K562 (cell line): Measurements from ENCODE around the gene FIS1. TPM values are rescaled to one million over a fixed set of nuclear protein-coding genes. Genes with fewer than 3 reads are reported as not detected.

Experiments used
- ATAC-seq: fragments of 200-7000 bp; cut with Tn5 transposase; 3 replicates; pipeline ENCODE4 v1.9.1; 2020; ENCODE audit warnings: moderate library complexity
- BruUV-seq: library from RNA; stranded (reverse); fragments of 400-500 nt; replicated peaks from 2 replicates; lab custom pipeline; 2021; lab: Mats Ljungman, UMichigan
- CTCF ChIA-PET: fragments of 300-600 bp; formaldehyde crosslinking; extraction: SDS; loops from one replicate; lab custom pipeline; 2021; ENCODE audit warnings: low intra/inter-chr PET ratio; lab: Yijun Ruan, JAX
- POLR2A ChIA-PET: fragments of 300-600, 350-650 bp; sonication (Branson Sonifier 250); formaldehyde crosslinking; extraction: SDS; loops from one replicate; lab custom pipeline; 2021; ENCODE audit warnings: antibody characterized with exemption, inconsistent platforms; lab: Yijun Ruan, JAX
- DNase-seq, 4 experiments: peaks; one replicate each; pipeline versions ENCODE4 v3.0.0 to v3.0.0-alpha.2; 2011 to 2018; ENCODE audit warnings: low spot score in 3 of 4, mixed read lengths in 3 of 4; ENCODE audit errors: extremely low read depth in 1 of 4
- FAIRE-seq: peaks from 2 replicates; lab custom pipeline; 2011; peaks lifted over from hg19 to GRCh38; lab: Jason Lieb, UNC
- H2AFZ ChIP-seq: 2 replicates; pipeline ENCODE4 v1.6.0; 2011; ENCODE audit warnings: low read depth, low read length, control low read depth, inconsistent platforms
- H3K27ac ChIP-seq: fragments of 200-600 bp; 3 replicates; pipeline ENCODE4 v1.8.0; 2011; ENCODE audit warnings: low read depth, mild to moderate bottlenecking, control low read depth, inconsistent platforms, low read length, moderate library complexity, mixed read lengths; ENCODE audit errors: extremely low read depth
- H3K27me3 ChIP-seq, 2 experiments: fragments of 300-600 bp in 1 of 2; 2 replicates in 1 of 2; 3 replicates in 1 of 2; pipeline versions ENCODE4 v1.6.0 to v1.8.0; 2011; ENCODE audit warnings: inconsistent platforms in 2 of 2, low read length in 2 of 2, mild to moderate bottlenecking in 1 of 2, mixed read lengths in 1 of 2, moderate library complexity in 1 of 2; ENCODE audit not compliant: control insufficient read depth in 2 of 2, insufficient read depth in 2 of 2
- H3K36me3 ChIP-seq: fragments of 300-600 bp; 3 replicates; pipeline ENCODE4 v1.8.0; 2011; ENCODE audit warnings: mild to moderate bottlenecking, low read length, inconsistent platforms; ENCODE audit not compliant: control insufficient read depth, insufficient read depth
- H3K4me1 ChIP-seq, 2 experiments: fragments of 200-600 bp in 1 of 2; replicated peaks in 1 of 2; 2 replicates in 1 of 2; 3 replicates in 1 of 2; pipeline versions ENCODE4 v1.5.1 to v1.8.0; 2011; ENCODE audit warnings: inconsistent platforms in 2 of 2, low read length in 2 of 2, mild to moderate bottlenecking in 1 of 2, mixed read lengths in 1 of 2, moderate library complexity in 1 of 2; ENCODE audit not compliant: control insufficient read depth in 2 of 2, insufficient read depth in 2 of 2
- H3K4me2 ChIP-seq: 2 replicates; pipeline ENCODE4 v1.6.1; 2011; ENCODE audit warnings: low read length, control low read depth, inconsistent platforms, mixed read lengths; ENCODE audit not compliant: insufficient read depth
- H3K4me3 ChIP-seq: fragments of 200-600 bp; sonication (generic), shearing (Covaris generic); 2 replicates; pipeline ENCODE4 v1.5.1; 2016; ENCODE audit warnings: control low read depth, inconsistent platforms
- H3K79me2 ChIP-seq: fragments of 200-600 bp; 3 replicates; pipeline ENCODE4 v1.8.0; 2011; ENCODE audit warnings: low read length, inconsistent platforms; ENCODE audit not compliant: control insufficient read depth, insufficient read depth
- H3K9ac ChIP-seq, 2 experiments: 2 replicates each; pipeline versions ENCODE4 v1.6.0 to v1.6.1; 2011; ENCODE audit warnings: low read depth in 2 of 2, low read length in 2 of 2, control low read depth in 1 of 2, inconsistent platforms in 1 of 2, mild to moderate bottlenecking in 1 of 2, mixed read lengths in 1 of 2; ENCODE audit not compliant: insufficient read depth in 1 of 2
- H3K9me1 ChIP-seq: one replicate; pipeline ENCODE4 v1.6.0; 2011; ENCODE audit warnings: inconsistent platforms, mild to moderate bottlenecking, low read length, moderate library complexity; ENCODE audit not compliant: control insufficient read depth, insufficient read depth
- H3K9me3 ChIP-seq: replicated peaks from 2 replicates; pipeline ENCODE4 v1.5.1; 2011; ENCODE audit warnings: low read depth, low read length, inconsistent platforms; ENCODE audit not compliant: control insufficient read depth, insufficient read depth
- H4K20me1 ChIP-seq: replicated peaks from 2 replicates; pipeline ENCODE4 v1.6.1; 2011; ENCODE audit warnings: low read length, inconsistent platforms, mixed read lengths; ENCODE audit not compliant: control insufficient read depth, insufficient read depth
- FOXP1 ChIP-seq: sonication (generic); formaldehyde crosslinking; IDR thresholded peaks from 2 replicates; pipeline ENCODE4 v1.8.0; 2022; ENCODE audit warnings: mild to moderate bottlenecking, missing genetic modification reagents
- HDAC2 ChIP-seq: fragments of 450-650 bp; IDR thresholded peaks from 2 replicates; pipeline ENCODE4 v1.6.1; 2016; ENCODE audit warnings: mild to moderate bottlenecking
- HEY1 ChIP-seq: fragments of 250-450 bp; sonication (Bioruptor Pico); IDR thresholded peaks from 2 replicates; pipeline ENCODE4 v1.5.0; 2020; ENCODE audit warnings: mild to moderate bottlenecking, moderate library complexity, borderline replicate concordance
- HMG20B ChIP-seq: fragments of 250-450 bp; sonication (Bioruptor Pico); IDR thresholded peaks from 2 replicates; pipeline ENCODE4 v1.5.0; 2021; ENCODE audit warnings: mild to moderate bottlenecking
- HMGN3 ChIP-seq: IDR thresholded peaks from 2 replicates; pipeline ENCODE4 v1.6.1; 2011; ENCODE audit warnings: borderline replicate concordance, low read depth, mild to moderate bottlenecking, mixed read lengths, low read length; ENCODE audit not compliant: insufficient read length; ENCODE audit errors: extremely low read depth
- RBBP5 ChIP-seq: fragments of 200-600 bp; sonication (generic); IDR thresholded peaks from 2 replicates; pipeline ENCODE4 v1.6.1; 2012; ENCODE audit warnings: borderline replicate concordance, mild to moderate bottlenecking, low read length, control low read depth, inconsistent platforms; ENCODE audit not compliant: insufficient read depth, poor library complexity, severe bottlenecking
- TEAD4 ChIP-seq, 2 experiments: sonication (generic) in 1 of 2; formaldehyde crosslinking in 1 of 2; IDR thresholded peaks; 2 replicates each; pipeline versions ENCODE4 v1.6.1 to v1.8.0; 2012 to 2022; ENCODE audit warnings: borderline replicate concordance in 1 of 2, inconsistent platforms in 1 of 2, low read length in 1 of 2, mild to moderate bottlenecking in 1 of 2, missing genetic modification reagents in 1 of 2
- ZNF224 ChIP-seq: sonication (generic); formaldehyde crosslinking; IDR thresholded peaks from 2 replicates; pipeline ENCODE4 v1.8.0; 2022; ENCODE audit warnings: mild to moderate bottlenecking, missing genetic modification reagents
- ZNF316 ChIP-seq: fragments of 450-650 bp; IDR thresholded peaks from 2 replicates; pipeline ENCODE4 v1.6.1; 2016
- WGBS: fragments of 100-300 bp; shearing (Covaris generic); methylation state at CpG from one replicate; pipeline ENCODE4 v1.1.6; 2016; ENCODE audit warnings: low coverage, mixed read lengths; ENCODE audit not compliant: insufficient coverage; ENCODE audit errors: missing lambda C conversion rate; 5-methylcytosine and 5-hydroxymethylcytosine counted together
- in situ Hi-C: fragments of 300-500 bp; cut with MboI; formaldehyde crosslinking; loops from 4 replicates; pipeline ENCODE4 v1.15.0; 2018; ENCODE audit warnings: inconsistent platforms, mixed read lengths
- intact Hi-C: fragments of 100-400 bp; cut with micrococcal nuclease; formaldehyde crosslinking; loops from 2 replicates; pipeline ENCODE4 v1.14.2; 2022
- polyA plus RNA-seq, 8 experiments: library from polyadenylated mRNA; depleted of rRNA in 4 of 8; stranded (reverse) in 5 of 8; unstranded in 3 of 8; fragments of >200 nt; fragmentation: Nextera tagmentation in 2 of 8; fragmentation: Illumina TruSeq in 1 of 8; extraction: Ambion mirVana in 2 of 8; extraction: Trizol in 1 of 8; gene quantifications; 2 replicates each; pipeline versions ENCODE4 v1.2.1 to v1.2.3, GENCODE V29; 2011 to 2014; ENCODE audit warnings: inconsistent platforms in 1 of 8, missing spikeins in 1 of 8
- total RNA-seq, 7 experiments: library from RNA; depleted of rRNA in 6 of 7; stranded (reverse); fragments of >200 nt in 6 of 7; fragmentation: Illumina TruSeq in 2 of 7; extraction: Trizol in 2 of 7; gene quantifications; 2 replicates each; pipeline versions ENCODE4 v1.2.1 to v1.2.3, GENCODE V29; 2011 to 2021; ENCODE audit warnings: low replicate concordance in 1 of 7
- TF ChIP-seq, protein P1 (sequence below): fragments of 250-450 bp; sonication (Bioruptor Pico); IDR thresholded peaks from 2 replicates; pipeline ENCODE4 v1.8.0; 2022; ENCODE audit warnings: inconsistent platforms

Gene FIS1
- total and polyA plus RNA-seq, 9 of the 15 experiments (the other 6 are each of a cell fraction or from before 2014, with no cell fraction given) = 86.0 to 257 (median 144) TPM

DNA sequence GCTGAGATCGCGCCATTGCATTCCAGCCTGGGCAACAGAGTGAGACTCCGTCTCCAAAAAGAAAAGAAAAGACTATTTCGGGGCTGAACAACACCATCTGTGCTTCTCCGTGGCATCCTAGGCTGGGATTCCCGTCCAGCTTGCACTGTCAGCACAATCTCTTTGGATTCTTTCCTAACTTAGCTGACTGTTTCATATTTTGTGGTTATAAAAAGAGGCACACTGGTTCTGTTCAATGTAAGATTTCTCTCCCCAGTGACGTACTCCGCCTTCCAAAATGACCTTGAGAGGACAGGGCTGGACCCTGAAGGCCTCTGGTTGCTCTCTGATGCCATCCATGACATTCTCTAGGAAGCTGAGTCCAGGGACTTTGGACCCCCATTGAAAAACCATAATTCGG lies 18.2 kb downstream of the FIS1 start (continued):
- TF ChIP-seq ZNF316 (peak; percentile 60), HMG20B (CRISPR knock-in tag) (no peak), HMGN3 (no peak)
- TF ChIP-seq, all 486 proteins: peak for 3

DNA sequence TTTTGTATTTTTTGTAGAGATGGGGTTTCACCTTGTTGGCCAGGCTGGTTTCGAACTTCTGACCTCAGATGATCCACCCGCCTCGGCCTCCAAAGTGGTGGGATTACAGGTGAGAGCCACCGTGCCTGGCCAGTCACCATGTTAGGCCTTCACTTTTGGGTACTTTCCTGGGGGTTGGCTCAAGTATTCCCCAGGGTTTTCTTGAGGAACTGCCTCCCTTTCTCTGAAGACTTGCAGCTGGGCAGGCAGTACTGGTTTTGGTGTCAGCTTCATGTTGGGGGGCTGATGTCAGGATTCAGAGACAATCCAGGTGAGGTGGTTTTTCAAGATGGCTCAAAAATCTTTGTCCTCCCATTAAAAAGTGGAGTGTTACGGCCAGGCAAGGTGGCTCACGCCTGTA lies 19.2 kb downstream of the FIS1 start:
- TF ChIP-seq HDAC2 (no peak), HEY1 (CRISPR knock-in tag) (no peak), FOXP1 (CRISPR knock-in tag) (no peak), RBBP5 (no peak), TEAD4 (IDR thresholded peaks at IDR 0.05; ENCODE audit: low read length) (no peak), TEAD4 (CRISPR knock-in tag; IDR thresholded peaks at IDR 0.05; ENCODE audit: borderline replicate concordance) (no peak), ZNF224 (CRISPR knock-in tag) (no peak)
- TF ChIP-seq, protein P1, sequence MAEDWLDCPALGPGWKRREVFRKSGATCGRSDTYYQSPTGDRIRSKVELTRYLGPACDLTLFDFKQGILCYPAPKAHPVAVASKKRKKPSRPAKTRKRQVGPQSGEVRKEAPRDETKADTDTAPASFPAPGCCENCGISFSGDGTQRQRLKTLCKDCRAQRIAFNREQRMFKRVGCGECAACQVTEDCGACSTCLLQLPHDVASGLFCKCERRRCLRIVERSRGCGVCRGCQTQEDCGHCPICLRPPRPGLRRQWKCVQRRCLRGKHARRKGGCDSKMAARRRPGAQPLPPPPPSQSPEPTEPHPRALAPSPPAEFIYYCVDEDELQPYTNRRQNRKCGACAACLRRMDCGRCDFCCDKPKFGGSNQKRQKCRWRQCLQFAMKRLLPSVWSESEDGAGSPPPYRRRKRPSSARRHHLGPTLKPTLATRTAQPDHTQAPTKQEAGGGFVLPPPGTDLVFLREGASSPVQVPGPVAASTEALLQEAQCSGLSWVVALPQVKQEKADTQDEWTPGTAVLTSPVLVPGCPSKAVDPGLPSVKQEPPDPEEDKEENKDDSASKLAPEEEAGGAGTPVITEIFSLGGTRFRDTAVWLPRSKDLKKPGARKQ (CRISPR knock-in tag) = no peak
- TF ChIP-seq, all 486 proteins: peak for 0
- H3K4me1 ChIP-seq = peaks cover 0 to 11% of the 10 kb centered on the region in 2 experiments; a peak in 2 of 5 replicates

More for the DNA sequence above, 19.2 kb downstream of the FIS1 start:
- FAIRE-seq (no peak), ATAC-seq (no peak), DNase-seq (no peak)
- Histone ChIP-seq H3K36me3 (peaks cover 47% of the 10 kb centered on the region; the same call in 2 of the 3 replicates), H3K27ac (no peak overlapping the region), H3K79me2 (peaks cover 7% of the 10 kb centered on the region; the same call in 1 of the 3 replicates), H2AFZ (no peak overlapping the region), H3K9ac (no peak overlapping the region), H3K9me1 (peaks cover 9% of the 10 kb centered on the region), H3K4me3 (no peak overlapping the region), H3K4me2 (no peak overlapping the region), H3K9me3 (no peaks in the 10 kb centered on the region), H3K27me3 (no peaks in the 10 kb centered on the region), H4K20me1 (no peaks in the 10 kb centered on the region)
- CTCF ChIA-PET = no interaction called here
- BruUV-seq = no TSS peak
- 88% methylated on average over 6 of the region's 6 CpGs for WGBS
- in situ Hi-C loops = no loop called here
- POLR2A ChIA-PET = interaction anchor here (1.4 to 4.8 kb wide), 2 partner anchors 8 to 9 kb away, joined by 4 to 19 read pairs; partner anchors contain the start of genes PLOD3 and ZNHIT1
- intact Hi-C loops = no loop called here
